ENCODE measurements around the gene FSCN2.

DNA sequence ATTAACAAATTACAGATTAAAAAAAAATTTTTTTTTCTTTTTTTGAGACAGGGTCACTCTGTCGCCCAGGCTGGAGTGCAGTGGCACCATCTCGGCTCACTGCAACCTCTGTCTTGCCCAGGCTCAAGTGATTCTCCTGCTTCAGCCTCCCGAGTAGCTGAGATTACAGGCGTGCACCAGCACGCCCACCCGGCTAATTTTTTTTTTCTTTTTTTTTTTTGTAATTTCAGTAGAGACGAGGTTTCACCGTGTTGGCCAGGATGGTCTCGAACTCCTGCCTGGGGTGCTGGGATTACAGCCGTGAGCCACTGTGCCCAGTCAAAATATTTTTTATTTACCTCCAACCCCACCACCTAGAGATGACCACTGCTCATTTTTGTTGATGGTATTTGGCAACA is 41.1 kb upstream of the FSCN2 start:
- no peak for TF ChIP-seq POLR2A (IDR thresholded peaks at IDR 0.05)
- TF ChIP-seq, protein P1, sequence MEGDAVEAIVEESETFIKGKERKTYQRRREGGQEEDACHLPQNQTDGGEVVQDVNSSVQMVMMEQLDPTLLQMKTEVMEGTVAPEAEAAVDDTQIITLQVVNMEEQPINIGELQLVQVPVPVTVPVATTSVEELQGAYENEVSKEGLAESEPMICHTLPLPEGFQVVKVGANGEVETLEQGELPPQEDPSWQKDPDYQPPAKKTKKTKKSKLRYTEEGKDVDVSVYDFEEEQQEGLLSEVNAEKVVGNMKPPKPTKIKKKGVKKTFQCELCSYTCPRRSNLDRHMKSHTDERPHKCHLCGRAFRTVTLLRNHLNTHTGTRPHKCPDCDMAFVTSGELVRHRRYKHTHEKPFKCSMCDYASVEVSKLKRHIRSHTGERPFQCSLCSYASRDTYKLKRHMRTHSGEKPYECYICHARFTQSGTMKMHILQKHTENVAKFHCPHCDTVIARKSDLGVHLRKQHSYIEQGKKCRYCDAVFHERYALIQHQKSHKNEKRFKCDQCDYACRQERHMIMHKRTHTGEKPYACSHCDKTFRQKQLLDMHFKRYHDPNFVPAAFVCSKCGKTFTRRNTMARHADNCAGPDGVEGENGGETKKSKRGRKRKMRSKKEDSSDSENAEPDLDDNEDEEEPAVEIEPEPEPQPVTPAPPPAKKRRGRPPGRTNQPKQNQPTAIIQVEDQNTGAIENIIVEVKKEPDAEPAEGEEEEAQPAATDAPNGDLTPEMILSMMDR (IDR thresholded peaks at IDR 0.05): no peak

Data from breast epithelium (tissue), 3 donors.